ENCODE data around the gene SLC25A15.
"Not testable (repeated sequence)": the region's sequence is repeated elsewhere in the genome, so short reads cannot be mapped to it uniquely, and the experiment has no call there.

SLC25A15 gene

GRCh38 chr13:40813667-40814454 is 24.4 kb downstream of the SLC25A15 start:
- DNase-seq (ENCODE audit: low read depth in 2 of 2): no peak

GRCh38 chr13:40814803-40815202 is 25.4 kb downstream of the SLC25A15 start:
- no peak for DNase-seq (ENCODE audit: low read depth in 2 of 2)

GRCh38 chr13:40818926-40819325 is 29.5 kb downstream of the SLC25A15 start:
- no peak for DNase-seq (ENCODE audit: low read depth in 2 of 2)

- no peak for DNase-seq (ENCODE audit: low read depth in 2 of 2)
Observed at GRCh38 chr13:40819797-40820315, 30.4 kb downstream of the SLC25A15 start.

GRCh38 chr13:40839725-40840124 is 50.3 kb downstream of the SLC25A15 start:
- not testable (repeated sequence) for DNase-seq (ENCODE audit: low read depth in 2 of 2)

- not testable (repeated sequence) for DNase-seq (ENCODE audit: low read depth in 2 of 2)
Observed at GRCh38 chr13:40840955-40841354, 51.5 kb downstream of the SLC25A15 start.
